Measurements from ENCODE around the gene RFC1. TPM values are rescaled to one million over a fixed set of nuclear protein-coding genes. Genes with fewer than 3 reads are reported as not detected.
A peak's percentile ranks its signal among the peaks of the same experiment; 100 is the strongest.

The RFC1 gene
- total and polyA plus RNA-seq, 2 experiments from 2014 or later, result 21.5 to 29.5 TPM

DNA sequence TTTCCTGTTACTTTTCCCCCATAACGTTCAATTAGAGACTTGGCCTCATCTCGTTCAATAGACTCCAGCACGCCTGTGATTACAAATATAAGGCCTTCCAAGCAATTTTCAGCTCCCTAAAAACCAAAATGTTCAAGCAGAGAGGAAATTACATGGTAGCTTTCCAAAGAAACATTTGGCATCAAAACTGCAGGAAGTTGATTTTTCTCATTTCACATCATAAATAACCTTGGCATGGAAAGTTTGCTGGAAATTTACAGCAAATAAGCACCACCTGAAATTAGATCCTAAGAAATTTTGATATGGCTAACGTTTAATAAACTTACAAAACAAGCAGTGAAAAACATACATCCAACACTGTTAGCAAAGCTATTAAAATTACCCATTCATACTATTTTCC is 53.3 kb downstream of the RFC1 start:
- Histone ChIP-seq H3K4me3 (no peak overlapping the region), H3K9me3 (ENCODE audit: low read depth) (no peaks in the 10 kb centered on the region), H3K4me1 (ENCODE audit: low read depth) (no peaks in the 10 kb centered on the region), H3K27me3 (no peaks in the 10 kb centered on the region), H3K27ac (no peak overlapping the region), H3K36me3 (peaks cover 32% of the 10 kb centered on the region)
- no peak for DNase-seq (ENCODE audit: low read depth in 1 of 2, low spot score in 1 of 2)
- TF ChIP-seq, protein P1, sequence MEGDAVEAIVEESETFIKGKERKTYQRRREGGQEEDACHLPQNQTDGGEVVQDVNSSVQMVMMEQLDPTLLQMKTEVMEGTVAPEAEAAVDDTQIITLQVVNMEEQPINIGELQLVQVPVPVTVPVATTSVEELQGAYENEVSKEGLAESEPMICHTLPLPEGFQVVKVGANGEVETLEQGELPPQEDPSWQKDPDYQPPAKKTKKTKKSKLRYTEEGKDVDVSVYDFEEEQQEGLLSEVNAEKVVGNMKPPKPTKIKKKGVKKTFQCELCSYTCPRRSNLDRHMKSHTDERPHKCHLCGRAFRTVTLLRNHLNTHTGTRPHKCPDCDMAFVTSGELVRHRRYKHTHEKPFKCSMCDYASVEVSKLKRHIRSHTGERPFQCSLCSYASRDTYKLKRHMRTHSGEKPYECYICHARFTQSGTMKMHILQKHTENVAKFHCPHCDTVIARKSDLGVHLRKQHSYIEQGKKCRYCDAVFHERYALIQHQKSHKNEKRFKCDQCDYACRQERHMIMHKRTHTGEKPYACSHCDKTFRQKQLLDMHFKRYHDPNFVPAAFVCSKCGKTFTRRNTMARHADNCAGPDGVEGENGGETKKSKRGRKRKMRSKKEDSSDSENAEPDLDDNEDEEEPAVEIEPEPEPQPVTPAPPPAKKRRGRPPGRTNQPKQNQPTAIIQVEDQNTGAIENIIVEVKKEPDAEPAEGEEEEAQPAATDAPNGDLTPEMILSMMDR (IDR thresholded peaks at IDR 0.05; ENCODE audit: low read depth, low read length), result no peak

DNA sequence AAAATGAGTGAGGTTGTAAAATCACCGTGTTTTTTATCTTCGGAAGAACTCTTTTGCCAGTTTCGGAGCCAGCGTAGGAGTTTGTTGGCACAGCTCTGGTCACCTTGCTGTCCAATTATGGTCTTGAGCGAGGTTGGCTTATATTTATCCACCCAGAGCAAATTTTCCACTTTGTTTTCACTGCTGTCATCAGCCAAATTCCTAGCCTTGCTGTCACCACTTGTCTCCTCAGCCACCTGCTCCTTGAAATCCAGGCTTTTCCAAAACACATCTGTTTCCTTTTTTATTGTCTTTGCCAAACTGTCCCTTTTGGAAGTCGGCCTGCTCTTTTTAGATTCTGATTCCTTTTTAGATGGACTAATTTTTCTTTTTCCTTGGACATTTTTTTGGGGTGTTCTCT is 57.6 kb downstream of the RFC1 start:
- Histone ChIP-seq H3K4me1 (ENCODE audit: low read depth) (peaks cover 4% of the 10 kb centered on the region), H3K9me3 (ENCODE audit: low read depth) (no peaks in the 10 kb centered on the region), H3K4me3 (no peak overlapping the region), H3K27ac (no peak overlapping the region), H3K27me3 (no peaks in the 10 kb centered on the region), H3K36me3 (peaks cover 45% of the 10 kb centered on the region)
- TF ChIP-seq, protein P1 (IDR thresholded peaks at IDR 0.05; ENCODE audit: low read depth, low read length), result no peak
- no peak for DNase-seq (ENCODE audit: low read depth in 1 of 2, low spot score in 1 of 2)

DNA sequence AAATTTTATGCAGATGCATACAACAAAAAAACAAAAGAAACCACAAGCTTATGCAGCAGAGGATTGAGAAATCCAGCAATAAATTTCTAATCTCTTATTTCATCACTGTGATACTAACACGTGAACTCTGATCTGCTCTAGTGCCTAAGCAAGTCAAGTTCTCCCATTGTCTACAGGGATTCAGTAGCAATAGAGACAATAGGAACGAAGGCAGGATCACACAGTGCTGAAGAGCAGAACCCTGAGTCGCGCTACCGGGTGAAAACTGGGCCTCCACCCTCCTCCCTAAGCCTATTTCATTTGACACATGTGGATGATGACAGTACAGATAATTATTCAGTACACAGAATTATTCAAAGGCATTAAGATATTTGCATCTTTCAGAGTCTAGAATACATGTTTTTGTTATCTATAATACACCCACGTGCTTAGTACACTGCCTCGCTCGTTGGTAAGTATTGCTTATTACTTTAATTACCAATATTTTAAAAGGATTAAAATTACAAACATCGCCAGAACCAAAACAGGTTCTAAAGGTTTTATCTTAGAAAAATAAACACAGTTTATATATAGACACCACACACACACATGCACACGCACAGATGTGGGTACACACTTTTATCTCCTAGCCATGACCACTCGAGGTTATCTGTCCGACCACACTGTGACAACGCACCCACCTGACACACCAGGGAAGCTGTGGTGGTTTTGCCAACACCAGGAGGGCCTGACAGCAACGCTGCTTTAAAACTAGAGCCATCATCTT is 60.1 kb downstream of the RFC1 start:
- no peak for DNase-seq (ENCODE audit: low read depth in 1 of 2, low spot score in 1 of 2)
- Histone ChIP-seq H3K27me3 (no peaks in the 10 kb centered on the region), H3K27ac (peak overlapping the region; percentile 54), H3K4me3 (no peak overlapping the region), H3K4me1 (ENCODE audit: low read depth) (peaks cover 4% of the 10 kb centered on the region), H3K36me3 (peaks cover 59% of the 10 kb centered on the region), H3K9me3 (ENCODE audit: low read depth) (no peaks in the 10 kb centered on the region)
- TF ChIP-seq, protein P1 (IDR thresholded peaks at IDR 0.05; ENCODE audit: low read depth, low read length), result no peak

DNA sequence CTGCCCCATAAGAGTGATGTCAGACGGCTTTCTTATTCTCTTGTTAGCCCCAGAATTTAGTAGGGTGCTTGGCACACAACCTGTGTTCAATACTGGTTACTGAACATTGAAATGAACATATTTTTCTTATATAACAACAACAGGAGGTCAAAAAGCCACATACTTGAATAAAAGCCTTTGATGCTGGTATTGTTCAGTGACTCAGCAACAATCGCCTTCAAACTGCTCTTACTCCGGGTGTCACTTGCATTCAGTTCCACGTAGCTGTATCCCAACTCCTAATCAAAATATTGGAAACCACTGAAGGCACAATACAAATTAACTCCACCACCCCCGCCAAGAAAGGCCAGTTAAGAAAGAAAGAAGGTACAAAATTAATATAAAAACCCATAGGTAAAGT is 61.5 kb downstream of the RFC1 start:
- Histone ChIP-seq H3K9me3 (ENCODE audit: low read depth) (no peaks in the 10 kb centered on the region), H3K4me3 (no peak overlapping the region), H3K4me1 (ENCODE audit: low read depth) (peaks cover 4% of the 10 kb centered on the region), H3K36me3 (peaks cover 52% of the 10 kb centered on the region), H3K27me3 (no peaks in the 10 kb centered on the region), H3K27ac (no peak overlapping the region)
- no peak for DNase-seq (ENCODE audit: low read depth in 1 of 2, low spot score in 1 of 2)
- TF ChIP-seq, protein P1 (IDR thresholded peaks at IDR 0.05; ENCODE audit: low read depth, low read length), result no peak

DNA sequence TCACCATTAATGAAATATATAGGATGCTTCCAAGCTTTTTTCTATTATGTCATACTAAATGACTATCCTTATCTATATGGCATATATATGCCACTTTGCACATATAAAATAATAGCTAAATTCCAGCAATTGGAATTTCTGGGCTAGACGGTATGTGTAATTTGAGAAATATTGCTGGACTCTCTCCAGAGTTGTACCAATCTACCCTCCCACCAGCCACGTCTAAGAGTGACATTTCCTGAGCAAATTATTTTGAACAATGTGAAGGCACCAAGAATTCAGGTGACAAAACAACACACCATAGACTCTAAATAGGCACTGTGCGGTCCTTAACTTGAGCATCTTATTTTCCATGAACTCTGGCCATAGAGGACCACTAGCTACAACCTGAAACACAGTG is 62.3 kb downstream of the RFC1 start:
- Histone ChIP-seq H3K27ac (no peak overlapping the region), H3K27me3 (no peaks in the 10 kb centered on the region), H3K36me3 (peaks cover 54% of the 10 kb centered on the region), H3K4me3 (no peak overlapping the region), H3K9me3 (ENCODE audit: low read depth) (no peaks in the 10 kb centered on the region), H3K4me1 (ENCODE audit: low read depth) (peaks cover 4% of the 10 kb centered on the region)
- TF ChIP-seq, protein P1 (IDR thresholded peaks at IDR 0.05; ENCODE audit: low read depth, low read length), result no peak
- DNase-seq (ENCODE audit: low read depth in 1 of 2, low spot score in 1 of 2), result no peak

All from cardiac muscle cell (in vitro differentiated cells and primary cell).